Thymus (tissue), 11 donors: ENCODE measurements around the gene TMEM201. TPM values are rescaled to one million over a fixed set of nuclear protein-coding genes. Genes with fewer than 3 reads are reported as not detected.
"Not testable (repeated sequence)": the region's sequence is repeated elsewhere in the genome, so short reads cannot be mapped to it uniquely, and the experiment has no call there.

Source experiments
- DNase-seq, 9 donors: peaks; one replicate each; pipeline ENCODE4 v3.0.0-alpha.2; 2013; ENCODE audit warnings: low spot score in 9 of 9, low read depth in 6 of 9, missing footprints in 1 of 9
- H3K27ac ChIP-seq, 2 donors: one replicate each; pipeline ENCODE4 v1.5.1; 2013; ENCODE audit warnings: control low read depth in 1 of 2, low read depth in 1 of 2, low read length in 1 of 2, mild to moderate bottlenecking in 1 of 2, moderate library complexity in 1 of 2
- H3K27me3 ChIP-seq, 2 donors: one replicate each; pipeline ENCODE4 v1.5.1; 2013; ENCODE audit warnings: low read length in 1 of 2; ENCODE audit not compliant: control insufficient read depth in 2 of 2, insufficient read depth in 1 of 2
- H3K36me3 ChIP-seq, 2 donors: one replicate each; pipeline ENCODE4 v1.5.1; 2013; ENCODE audit warnings: low read length in 1 of 2, mild to moderate bottlenecking in 1 of 2, moderate library complexity in 1 of 2; ENCODE audit not compliant: control insufficient read depth in 2 of 2, insufficient read depth in 2 of 2
- H3K4me1 ChIP-seq, 2 donors: one replicate each; pipeline ENCODE4 v1.5.1; 2013; ENCODE audit warnings: low read length in 2 of 2; ENCODE audit not compliant: control insufficient read depth in 2 of 2, insufficient read depth in 2 of 2
- H3K4me3 ChIP-seq, 2 donors: one replicate each; pipeline ENCODE4 v1.5.1; 2013; ENCODE audit warnings: low read length in 2 of 2, control low read depth in 1 of 2, mild to moderate bottlenecking in 1 of 2
- H3K9me3 ChIP-seq, 2 donors: one replicate each; pipeline ENCODE4 v1.5.1; 2013; ENCODE audit warnings: low read length in 1 of 2, mild to moderate bottlenecking in 1 of 2; ENCODE audit not compliant: control insufficient read depth in 2 of 2, insufficient read depth in 1 of 2
- WGBS: extraction: QIAGEN DNeasy Blood & Tissue Kit; methylation state at CpG from one replicate; pipeline ENCODE4 v1.1.7; 2013; 5-methylcytosine and 5-hydroxymethylcytosine counted together
- polyA plus RNA-seq: library from polyadenylated mRNA; stranded (reverse); fragments of 200-250 nt; gene quantifications from one replicate; pipeline ENCODE4 v1.2.3, GENCODE V29; 2013
- total RNA-seq: library from RNA; stranded (reverse); fragments of 120-200 nt; gene quantifications from one replicate; pipeline ENCODE4 v1.2.4, GENCODE V29; 2013
- donor health status: healthy.

TMEM201 gene
- total and polyA plus RNA-seq, 2 donors, result 1.7 to 4.4 TPM

- H3K9me3 ChIP-seq, result no peaks in the 10 kb centered on the region
- H3K4me1 ChIP-seq, result peaks cover 14 to 18% of the 10 kb centered on the region in 2 donors
- no peaks in the 10 kb centered on the region for H3K27me3 ChIP-seq
- WGBS, result 96% methylated on average over 4 of the region's 4 CpGs
- no peak overlapping the region for H3K27ac ChIP-seq
- no peak overlapping the region for H3K4me3 ChIP-seq
- DNase-seq, result no peak
- peaks cover 8 to 15% of the 10 kb centered on the region in 2 donors for H3K36me3 ChIP-seq
These were observed 35.0 kb upstream of the TMEM201 start for GRCh38 chr1:9553736-9554144.

- no peaks in the 10 kb centered on the region for H3K9me3 ChIP-seq
- no peaks in the 10 kb centered on the region for H3K27me3 ChIP-seq
- peaks cover 8 to 15% of the 10 kb centered on the region in 2 donors for H3K36me3 ChIP-seq
- no peak overlapping the region for H3K27ac ChIP-seq
- no peak overlapping the region for H3K4me3 ChIP-seq
- no peak for DNase-seq
- 96% methylated on average over 4 of the region's 4 CpGs for WGBS
- peaks cover 27 to 34% of the 10 kb centered on the region in 2 donors for H3K4me1 ChIP-seq
These were observed 32.8 kb upstream of the TMEM201 start for GRCh38 chr1:9555942-9556341.

- H3K4me3 ChIP-seq, result no peak overlapping the region
- WGBS, result 66% methylated on average over 5 of the region's 5 CpGs
- peaks cover 8 to 15% of the 10 kb centered on the region in 2 donors for H3K36me3 ChIP-seq
- H3K9me3 ChIP-seq, result no peaks in the 10 kb centered on the region
- DNase-seq, result peak in 1 of 9 donors; percentile 27
- H3K27me3 ChIP-seq, result no peaks in the 10 kb centered on the region
- H3K4me1 ChIP-seq, result peaks cover 34 to 42% of the 10 kb centered on the region in 2 donors
- no peak overlapping the region for H3K27ac ChIP-seq
These were observed 31.1 kb upstream of the TMEM201 start for GRCh38 chr1:9557624-9558023.

GRCh38 chr1:9558271-9558945 is 30.3 kb upstream of the TMEM201 start:
- Histone ChIP-seq H3K36me3 (peaks cover 8 to 17% of the 10 kb centered on the region in 2 donors), H3K4me1 (peaks cover 34 to 42% of the 10 kb centered on the region in 2 donors), H3K27ac (peak overlapping the region; percentile 72), H3K4me3 (no peak overlapping the region), H3K9me3 (no peaks in the 10 kb centered on the region), H3K27me3 (no peaks in the 10 kb centered on the region)
- 78% methylated on average over 6 of the region's 6 CpGs for WGBS
- DNase-seq, result peak in 3 of 9 donors; percentile 39 to 67 (median 48)

GRCh38 chr1:9558946-9559545 is 29.7 kb upstream of the TMEM201 start:
- Histone ChIP-seq H3K27ac (peak overlapping the region; percentile 72), H3K36me3 (peaks cover 7 to 21% of the 10 kb centered on the region in 2 donors), H3K27me3 (no peaks in the 10 kb centered on the region), H3K9me3 (no peaks in the 10 kb centered on the region), H3K4me3 (no peak overlapping the region), H3K4me1 (peaks cover 34 to 42% of the 10 kb centered on the region in 2 donors)
- 93% methylated on average over 11 of the region's 11 CpGs for WGBS
- DNase-seq, result no peak

- H3K4me1 ChIP-seq, result peaks cover 34 to 42% of the 10 kb centered on the region in 2 donors
- WGBS, result 7% methylated on average over 5 of the region's 5 CpGs
- peak overlapping the region; percentile 72 to 76 for H3K27ac ChIP-seq
- H3K36me3 ChIP-seq, result peaks cover 11 to 24% of the 10 kb centered on the region in 2 donors
- H3K9me3 ChIP-seq, result no peaks in the 10 kb centered on the region
- H3K4me3 ChIP-seq, result peak overlapping the region in 1 of 2 donors; percentile 11
- no peaks in the 10 kb centered on the region for H3K27me3 ChIP-seq
- peak in 6 of 9 donors; percentile 47 to 85 (median 62) for DNase-seq
These were observed 29.0 kb upstream of the TMEM201 start for GRCh38 chr1:9559673-9560072.

- not testable (repeated sequence) for DNase-seq, H3K4me3 ChIP-seq, H3K27me3 ChIP-seq, H3K9me3 ChIP-seq
- H3K36me3 ChIP-seq, result peaks cover 13 to 24% of the 10 kb centered on the region in 2 donors
- 95% methylated on average over 17 of the region's 17 CpGs for WGBS
- peaks cover 34 to 42% of the 10 kb centered on the region in 2 donors for H3K4me1 ChIP-seq
- H3K27ac ChIP-seq, result peak overlapping the region; percentile 72 to 76
These were observed 28.6 kb upstream of the TMEM201 start for GRCh38 chr1:9560090-9560489.

GRCh38 chr1:9561429-9561828 is 27.3 kb upstream of the TMEM201 start:
- H3K9me3 ChIP-seq, result no peaks in the 10 kb centered on the region
- no peak overlapping the region for H3K4me3 ChIP-seq
- peak overlapping the region in 1 of 2 donors; percentile 14 for H3K27ac ChIP-seq
- 88% methylated on average over 3 of the region's 3 CpGs for WGBS
- H3K27me3 ChIP-seq, result no peaks in the 10 kb centered on the region
- H3K36me3 ChIP-seq, result peaks cover 7 to 14% of the 10 kb centered on the region in 2 donors
- peaks cover 34 to 42% of the 10 kb centered on the region in 2 donors for H3K4me1 ChIP-seq
- DNase-seq, result peak in 1 of 9 donors; percentile 63

- H3K4me3 ChIP-seq, result no peak overlapping the region
- no peaks in the 10 kb centered on the region for H3K27me3 ChIP-seq
- no peaks in the 10 kb centered on the region for H3K4me1 ChIP-seq
- H3K9me3 ChIP-seq, result no peaks in the 10 kb centered on the region
- peaks cover 11% of the 10 kb centered on the region in 2 donors for H3K36me3 ChIP-seq
- DNase-seq, result no peak
- no peak overlapping the region for H3K27ac ChIP-seq
- 97% methylated on average over 1 of the region's 1 CpG for WGBS
These were observed 19.4 kb upstream of the TMEM201 start for GRCh38 chr1:9569267-9569666.
